B cell (primary cell): ENCODE results near the gene CMPK1. TPM values are rescaled to one million over a fixed set of nuclear protein-coding genes. Genes with fewer than 3 reads are reported as not detected.

Experiments used
- ATAC-seq: fragments of 200-7000 bp; cut with Tn5 transposase; one replicate; pipeline ENCODE4 v1.10.0; 2021; ENCODE audit warnings: low read depth, mild to moderate bottlenecking, moderate number of reproducible peaks, moderate library complexity
- CTCF ChIA-PET: fragments of 350-600 bp; sonication (Branson Sonifier 250); formaldehyde crosslinking; loops from one replicate; lab custom pipeline; 2021; ENCODE audit warnings: antibody characterized with exemption, inconsistent platforms; lab: Charles Lee
- POLR2A ChIA-PET: fragments of 350-600 bp; sonication (Branson Sonifier 250); formaldehyde crosslinking; loops from one replicate; lab custom pipeline; 2021; ENCODE audit warnings: antibody characterized with exemption; lab: Charles Lee
- DNase-seq: peaks from one replicate; pipeline ENCODE4 v3.0.0; 2013
- H2AFZ ChIP-seq: 2 replicates; pipeline ENCODE4 v1.6.1; 2012; ENCODE audit warnings: mild to moderate bottlenecking, low read depth, low read length; ENCODE audit not compliant: insufficient read depth, poor library complexity, severe bottlenecking
- H3K27ac ChIP-seq, 2 donors: 1 replicate in 1 of 2; 2 replicates in 1 of 2; pipeline ENCODE4 v1.5.1; 2012 to 2013; ENCODE audit warnings: low read length in 2 of 2, mild to moderate bottlenecking in 2 of 2, moderate library complexity in 1 of 2
- H3K27me3 ChIP-seq, 4 experiments: fragments of 200-600 bp in 1 of 4; sonication (generic) in 1 of 4; replicated peaks in 1 of 4; 1 replicate in 2 of 4; 2 replicates in 2 of 4; pipeline versions ENCODE4 v1.6.1 to v1.7.0; 2013 to 2016; ENCODE audit warnings: low read length in 3 of 4, mild to moderate bottlenecking in 2 of 4, mixed read lengths in 1 of 4, moderate library complexity in 1 of 4; ENCODE audit not compliant: insufficient read depth in 4 of 4, control insufficient read depth in 3 of 4; ENCODE audit errors: control extremely low read depth in 1 of 4
- H3K36me3 ChIP-seq, 2 experiments: replicated peaks in 1 of 2; 1 replicate in 1 of 2; 2 replicates in 1 of 2; pipeline versions ENCODE4 v1.6.1 to v1.7.1; 2013; ENCODE audit warnings: low read length in 1 of 2; ENCODE audit not compliant: insufficient read depth in 2 of 2, control insufficient read depth in 1 of 2; ENCODE audit errors: control extremely low read depth in 1 of 2, extremely low read depth in 1 of 2
- H3K4me1 ChIP-seq, 2 donors: fragments of 200-600 bp in 1 of 2; sonication (generic) in 1 of 2; 1 replicate in 1 of 2; 2 replicates in 1 of 2; pipeline versions ENCODE4 v1.5.1 to v1.6.1; 2013 to 2017; ENCODE audit warnings: low read length in 2 of 2; ENCODE audit not compliant: control insufficient read depth in 2 of 2, insufficient read depth in 2 of 2
- H3K4me2 ChIP-seq: replicated peaks from 2 replicates; pipeline ENCODE3; 2012; ENCODE audit warnings: mild to moderate bottlenecking, low read depth, low read length; ENCODE audit not compliant: poor library complexity, severe bottlenecking
- H3K4me3 ChIP-seq, 5 experiments: fragments of 200-600 bp in 1 of 5; sonication (generic) in 1 of 5; 1 replicate in 3 of 5; 2 replicates in 2 of 5; pipeline versions ENCODE4 v1.5.1 to v1.7.0; 2011 to 2016; ENCODE audit warnings: low read length in 4 of 5, mild to moderate bottlenecking in 4 of 5, low read depth in 2 of 5, control low read depth in 1 of 5, moderate library complexity in 1 of 5; ENCODE audit not compliant: insufficient read depth in 1 of 5; ENCODE audit errors: control extremely low read depth in 1 of 5, extremely low read depth in 1 of 5
- H3K79me2 ChIP-seq: fragments of 200-600 bp; sonication (generic); one replicate; pipeline ENCODE4 v1.6.0; 2016; ENCODE audit warnings: low read length; ENCODE audit not compliant: control insufficient read depth, insufficient read depth
- H3K9ac ChIP-seq: fragments of 200-600 bp; sonication (generic); 2 replicates; pipeline ENCODE4 v1.6.1; 2017; ENCODE audit warnings: mild to moderate bottlenecking, low read length, moderate library complexity
- H3K9me3 ChIP-seq, 3 donors: one replicate each; pipeline versions ENCODE4 v1.6.1 to v1.7.1; 2013; ENCODE audit warnings: low read length in 2 of 3; ENCODE audit not compliant: control insufficient read depth in 2 of 3, insufficient read depth in 1 of 3; ENCODE audit errors: control extremely low read depth in 1 of 3
- H4K20me1 ChIP-seq: 2 replicates; pipeline ENCODE4 v1.6.0; 2012; ENCODE audit warnings: mild to moderate bottlenecking, low read length; ENCODE audit not compliant: insufficient read depth, control insufficient read depth, poor library complexity, severe bottlenecking
- H3K27ac Mint-ChIP-seq: one replicate; pipeline ENCODE4 v1.8.0; 2021; ENCODE audit warnings: mixed read lengths
- H3K27me3 Mint-ChIP-seq: one replicate; pipeline ENCODE4 v1.8.0; 2021; ENCODE audit warnings: mixed read lengths
- H3K4me1 Mint-ChIP-seq: one replicate; pipeline ENCODE4 v1.8.0; 2021; ENCODE audit warnings: mixed read lengths
- H3K4me3 Mint-ChIP-seq: one replicate; pipeline ENCODE4 v1.8.0; 2021; ENCODE audit warnings: mixed read lengths
- H3K9me3 Mint-ChIP-seq: one replicate; pipeline ENCODE4 v1.8.0; 2022; ENCODE audit warnings: mixed read lengths; ENCODE audit not compliant: insufficient read depth
- EZH2 ChIP-seq: IDR thresholded peaks from 2 replicates; pipeline ENCODE4 v1.6.1; 2012; ENCODE audit warnings: borderline replicate concordance, low read depth, mild to moderate bottlenecking, moderate library complexity, low read length; ENCODE audit not compliant: insufficient read depth, poor library complexity, severe bottlenecking
- WGBS: methylation state at CpG from one replicate; pipeline ENCODE4 v1.1.5; 2013; ENCODE audit warnings: missing lambda C conversion rate; ENCODE audit not compliant: insufficient coverage; 5-methylcytosine and 5-hydroxymethylcytosine counted together
- intact Hi-C: fragments of 100-400 bp; cut with micrococcal nuclease; formaldehyde crosslinking; loops from one replicate; pipeline ENCODE4 v1.10.0; 2022
- polyA plus RNA-seq: library from polyadenylated mRNA; depleted of rRNA; stranded (reverse); fragments of >200 nt; gene quantifications from 2 replicates; pipeline ENCODE4 v1.2.3, GENCODE V29; 2012
- total RNA-seq, 2 donors: library from RNA; stranded (reverse); fragments of 120-200 nt in 1 of 2; gene quantifications; 1 replicate in 1 of 2; 2 replicates in 1 of 2; pipeline versions ENCODE4 v1.2.3 to v1.2.4, GENCODE V29; 2013 to 2022
- TF ChIP-seq, protein P1 (sequence below): fragments of 200-600 bp; IDR thresholded peaks from one replicate; pipeline ENCODE4 v1.8.0; 2022; ENCODE audit warnings: antibody characterized with exemption, mild to moderate bottlenecking

Gene CMPK1
- total and polyA plus RNA-seq, 2 donors (not counting 1 experiment from before 2014, with no cell fraction given): 16.8 to 97.4 TPM

- ChIA-PET POLR2A (no interaction called here), CTCF (interaction anchor here (0.7 kb wide), 1 partner anchor 120 kb away, joined by 4 read pairs; no protein-coding TSS in a partner anchor)
- H3K27me3 Mint-ChIP-seq: no peaks in the 10 kb centered on the region
- H3K4me1 ChIP-seq: no peaks in the 10 kb centered on the region
- H3K36me3 ChIP-seq: no peaks in the 10 kb centered on the region
- H3K4me3 Mint-ChIP-seq: no peak overlapping the region
- no peak overlapping the region for H3K4me3 ChIP-seq
- no peak overlapping the region for H3K27ac ChIP-seq
- no peak overlapping the region for H3K9ac ChIP-seq
- ATAC-seq (no peak), DNase-seq (no peak)
- WGBS: no CpG with 5 or more reads among the region's 2 CpGs
- TF ChIP-seq EZH2: no peak
- TF ChIP-seq, protein P1, sequence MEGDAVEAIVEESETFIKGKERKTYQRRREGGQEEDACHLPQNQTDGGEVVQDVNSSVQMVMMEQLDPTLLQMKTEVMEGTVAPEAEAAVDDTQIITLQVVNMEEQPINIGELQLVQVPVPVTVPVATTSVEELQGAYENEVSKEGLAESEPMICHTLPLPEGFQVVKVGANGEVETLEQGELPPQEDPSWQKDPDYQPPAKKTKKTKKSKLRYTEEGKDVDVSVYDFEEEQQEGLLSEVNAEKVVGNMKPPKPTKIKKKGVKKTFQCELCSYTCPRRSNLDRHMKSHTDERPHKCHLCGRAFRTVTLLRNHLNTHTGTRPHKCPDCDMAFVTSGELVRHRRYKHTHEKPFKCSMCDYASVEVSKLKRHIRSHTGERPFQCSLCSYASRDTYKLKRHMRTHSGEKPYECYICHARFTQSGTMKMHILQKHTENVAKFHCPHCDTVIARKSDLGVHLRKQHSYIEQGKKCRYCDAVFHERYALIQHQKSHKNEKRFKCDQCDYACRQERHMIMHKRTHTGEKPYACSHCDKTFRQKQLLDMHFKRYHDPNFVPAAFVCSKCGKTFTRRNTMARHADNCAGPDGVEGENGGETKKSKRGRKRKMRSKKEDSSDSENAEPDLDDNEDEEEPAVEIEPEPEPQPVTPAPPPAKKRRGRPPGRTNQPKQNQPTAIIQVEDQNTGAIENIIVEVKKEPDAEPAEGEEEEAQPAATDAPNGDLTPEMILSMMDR: no peak
- no peaks in the 10 kb centered on the region for H3K4me1 Mint-ChIP-seq
- no peaks in the 10 kb centered on the region for H4K20me1 ChIP-seq
- H3K79me2 ChIP-seq: no peaks in the 10 kb centered on the region
- intact Hi-C loops: no loop called here
- no peaks in the 10 kb centered on the region for H3K9me3 ChIP-seq
- H2AFZ ChIP-seq: no peak overlapping the region
- no peaks in the 10 kb centered on the region for H3K27me3 ChIP-seq
- H3K27ac Mint-ChIP-seq: no peak overlapping the region
- no peak overlapping the region for H3K4me2 ChIP-seq
- H3K9me3 Mint-ChIP-seq: no peaks in the 10 kb centered on the region
Measured at GRCh38 chr1:47325528-47325927, 8.1 kb upstream of the CMPK1 start.

DNA sequence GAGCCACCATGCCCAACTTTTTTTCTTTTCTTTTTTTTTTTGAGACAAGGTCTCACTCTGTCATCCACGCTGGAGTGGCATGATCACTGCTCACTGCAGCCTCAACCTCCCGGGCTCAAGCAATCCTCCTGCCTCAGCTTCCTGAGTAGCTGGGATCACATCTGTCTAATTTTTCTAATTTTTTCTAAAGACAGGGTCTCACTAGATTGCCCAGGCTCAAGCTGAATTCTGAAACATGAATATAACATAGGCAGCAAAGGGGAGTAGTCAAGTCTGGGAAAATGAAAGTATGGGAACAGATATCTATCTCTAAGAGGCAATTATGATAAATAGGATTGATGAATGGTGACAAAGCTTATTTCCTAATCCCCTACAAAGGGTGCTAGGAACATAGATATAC is 7.3 kb upstream of the CMPK1 start:
- Histone ChIP-seq H3K9ac (no peak overlapping the region), H3K36me3 (no peaks in the 10 kb centered on the region), H3K4me3 (no peak overlapping the region), H3K27me3 (no peaks in the 10 kb centered on the region), H2AFZ (no peak overlapping the region), H3K27ac (no peak overlapping the region), H3K9me3 (no peaks in the 10 kb centered on the region), H3K4me1 (no peaks in the 10 kb centered on the region), H3K4me2 (no peak overlapping the region), H4K20me1 (no peaks in the 10 kb centered on the region), H3K79me2 (no peaks in the 10 kb centered on the region)
- ChIA-PET CTCF (interaction anchor here (0.7 kb wide), 1 partner anchor 121 kb away, joined by 4 read pairs; no protein-coding TSS in a partner anchor), POLR2A (no interaction called here)
- no peak for ATAC-seq
- WGBS: 60% methylated on average over 2 of the region's 2 CpGs
- no peak for DNase-seq
- Mint-ChIP-seq H3K4me1 (no peaks in the 10 kb centered on the region), H3K27me3 (no peaks in the 10 kb centered on the region), H3K4me3 (no peak overlapping the region), H3K27ac (no peak overlapping the region), H3K9me3 (no peaks in the 10 kb centered on the region)
- intact Hi-C loops: no loop called here
- TF ChIP-seq, protein P1: no peak
- TF ChIP-seq EZH2: no peak
